UCSD-AML1 (cell line): ENCODE data around the gene PI16.
A peak's percentile ranks its signal among the peaks of the same experiment; 100 is the strongest.

Source experiments
- DNase-seq: peaks from one replicate; lab custom pipeline; 2025; ENCODE audit not compliant: unreplicated experiment; lab: John Stamatoyannopoulos, UW

Gene PI16

GRCh38 chr6:36956446-36956820 is 1.9 kb downstream of the PI16 start:
- no peak for DNase-seq

- DNase-seq = no peak
Measured at GRCh38 chr6:36957773-36958271, 3.3 kb downstream of the PI16 start.

- no peak for DNase-seq
Measured at GRCh38 chr6:36958775-36959554, 4.4 kb downstream of the PI16 start.

- no peak for DNase-seq
Measured at GRCh38 chr6:36959555-36960250, 5.2 kb downstream of the PI16 start.

- no peak for DNase-seq
Measured at GRCh38 chr6:36961441-36962435, 7.2 kb downstream of the PI16 start.

GRCh38 chr6:36962874-36963273 is 8.3 kb downstream of the PI16 start:
- DNase-seq = peak; percentile 89

- DNase-seq = no peak
Measured at GRCh38 chr6:36963451-36964290, 9.1 kb downstream of the PI16 start.

GRCh38 chr6:36964349-36964748 is 9.8 kb downstream of the PI16 start:
- DNase-seq = no peak

GRCh38 chr6:36964908-36965307 is 10.4 kb downstream of the PI16 start:
- DNase-seq = no peak

- no peak for DNase-seq
Measured at GRCh38 chr6:36967301-36967700, 12.8 kb downstream of the PI16 start.

GRCh38 chr6:36967757-36968156 is 13.2 kb downstream of the PI16 start:
- no peak for DNase-seq

GRCh38 chr6:36968266-36968977 is 13.9 kb downstream of the PI16 start:
- DNase-seq = no peak

- no peak for DNase-seq
Measured at GRCh38 chr6:36969240-36969691, 14.7 kb downstream of the PI16 start.

- DNase-seq = no peak
Measured at GRCh38 chr6:36969988-36970891, 15.7 kb downstream of the PI16 start.

GRCh38 chr6:36970892-36971842 is 16.6 kb downstream of the PI16 start:
- DNase-seq = no peak

- no peak for DNase-seq
Measured at GRCh38 chr6:36971921-36972673, 17.6 kb downstream of the PI16 start.

- no peak for DNase-seq
Measured at GRCh38 chr6:36973190-36973589, 18.7 kb downstream of the PI16 start.
